GM12891 (cell line): ENCODE data around the gene AADACL4.

Source experiments
- PAX5 ChIP-seq: IDR thresholded peaks from 2 replicates; pipeline ENCODE4 v1.6.1; 2011; ENCODE audit warnings: low read length, moderate library complexity, mild to moderate bottlenecking; ENCODE audit not compliant: insufficient read depth, severe bottlenecking
- POLR2A ChIP-seq: IDR thresholded peaks from 2 replicates; pipeline ENCODE4 v1.6.1; 2011; ENCODE audit warnings: low read depth, low read length, control low read depth
- POLR2AphosphoS5 ChIP-seq: IDR thresholded peaks from 2 replicates; pipeline ENCODE4 v1.6.1; 2011; ENCODE audit warnings: low read depth, low read length, control low read depth
- TAF1 ChIP-seq: IDR thresholded peaks from 2 replicates; pipeline ENCODE4 v1.6.1; 2011; ENCODE audit warnings: low read depth, low read length, control low read depth

GRCh38 chr1:12610941-12611340 lies 32.9 kb upstream of the AADACL4 start:
- no peak for TF ChIP-seq POLR2AphosphoS5
- no peak for TF ChIP-seq POLR2A
- no peak for TF ChIP-seq TAF1
- no peak for TF ChIP-seq PAX5
